Measurements from ENCODE around the gene SRGAP3.

Gene SRGAP3

DNA sequence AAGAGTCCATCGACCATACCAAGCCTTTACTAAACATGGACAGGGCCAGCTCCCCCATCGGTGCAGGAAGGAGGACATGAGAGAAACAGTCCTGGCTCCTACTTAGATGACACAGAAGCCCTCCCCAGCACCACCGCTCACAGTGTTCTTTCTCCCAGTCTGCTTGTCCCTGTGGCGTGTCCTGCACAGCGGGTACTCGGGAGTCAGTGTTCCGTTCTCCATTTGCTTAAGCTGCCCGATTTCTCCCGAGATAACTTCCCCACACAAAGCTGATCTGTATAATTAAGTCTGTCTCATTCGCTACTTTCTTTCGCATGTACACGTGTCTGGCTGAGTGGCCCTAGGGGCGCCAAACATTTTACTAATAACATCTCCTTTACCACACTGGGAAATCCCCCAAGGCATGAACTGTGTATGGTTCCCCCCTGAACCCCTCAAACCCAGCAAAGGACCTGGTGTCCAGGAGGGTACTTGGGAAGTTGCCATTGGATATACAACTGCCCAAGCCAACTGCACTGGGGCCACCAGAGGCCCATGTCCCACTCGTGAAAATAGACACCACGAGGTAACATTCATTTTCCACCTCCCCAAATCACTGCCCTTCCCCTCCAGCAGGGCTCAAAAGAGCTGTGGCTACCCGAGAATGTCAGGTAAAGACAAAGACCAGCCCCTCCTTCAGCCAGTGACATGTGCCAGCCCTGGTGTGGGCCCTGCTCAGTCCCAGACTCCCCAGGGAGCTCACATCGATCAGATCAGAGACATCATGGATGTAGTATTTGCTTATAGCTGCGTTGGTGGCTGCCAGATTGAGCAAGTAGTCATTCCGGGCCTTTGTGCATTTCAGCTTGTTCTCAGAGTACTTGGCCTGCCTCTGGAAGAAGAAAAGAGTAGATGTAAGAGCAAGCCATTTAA is 189.7 kb downstream of the SRGAP3 start:
- DNase-seq (ENCODE audit: low spot score), result peak; percentile 90

- no peak for DNase-seq (ENCODE audit: low spot score)
Observed at GRCh38 chr3:9056581-9056980, 192.9 kb downstream of the SRGAP3 start.

DNA sequence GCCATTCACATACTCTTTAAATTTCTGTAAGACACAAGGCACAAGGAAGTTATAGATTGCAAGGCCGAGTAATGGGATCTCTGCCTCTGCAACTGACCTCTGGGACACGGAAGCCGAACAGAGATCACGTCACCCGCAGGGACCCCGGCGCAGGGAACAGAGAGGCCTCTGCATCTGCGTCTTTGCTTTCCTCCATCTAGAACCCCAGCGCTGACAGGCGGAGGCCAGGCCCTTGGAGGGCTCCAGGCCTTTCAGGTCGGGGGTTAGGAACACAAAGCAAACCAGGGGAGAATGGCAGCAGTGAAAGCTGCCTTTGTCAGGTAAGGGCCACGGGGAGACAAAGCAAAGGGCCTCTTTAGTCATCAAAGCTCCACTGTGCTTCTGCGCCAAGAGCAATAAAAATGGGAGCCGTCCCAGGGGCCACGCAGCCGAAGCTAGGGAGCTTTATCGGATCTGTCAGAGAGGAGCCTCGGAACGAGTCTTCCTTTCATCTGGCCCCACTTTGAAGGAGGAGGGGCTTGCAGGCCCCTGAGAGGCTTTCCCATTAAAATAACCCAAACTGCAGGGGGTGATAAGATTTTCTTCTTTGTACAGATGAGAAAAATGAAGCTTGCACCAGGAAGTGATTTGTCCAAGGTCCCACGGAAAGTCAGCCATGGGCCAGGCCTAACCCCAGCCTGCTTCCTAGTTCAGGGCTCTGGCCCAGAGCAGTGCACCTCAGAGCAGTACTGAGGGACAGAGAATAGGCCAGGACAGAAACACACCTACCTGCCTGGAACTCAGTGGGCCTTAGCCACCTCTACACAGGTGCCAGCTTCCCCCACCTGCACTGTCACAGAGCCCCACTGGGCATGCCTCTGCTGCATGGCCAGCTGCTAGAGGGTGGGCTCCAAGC is 201.7 kb downstream of the SRGAP3 start:
- DNase-seq (ENCODE audit: low spot score), result no peak

GRCh38 chr3:9045371-9045770 is 204.1 kb downstream of the SRGAP3 start:
- no peak for DNase-seq (ENCODE audit: low spot score)

DNA sequence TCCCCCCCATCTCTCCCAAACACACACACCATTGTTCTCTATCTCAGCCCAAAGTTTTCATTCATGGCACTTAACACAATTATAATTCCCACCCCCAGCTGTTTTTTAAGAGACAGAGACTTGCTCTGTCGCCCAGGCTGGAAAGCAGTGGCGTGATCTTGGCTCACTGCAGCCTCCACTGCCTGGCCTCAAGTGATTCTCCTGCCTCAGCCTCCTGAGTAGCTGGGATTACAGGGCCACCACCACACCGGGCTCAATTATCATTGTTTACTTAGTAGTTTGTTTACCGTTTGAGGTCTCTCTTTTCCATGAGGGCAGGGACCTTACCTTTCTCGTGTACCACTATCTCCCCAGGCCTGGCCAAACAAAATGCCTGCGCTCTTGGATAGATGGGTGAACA is 206.4 kb downstream of the SRGAP3 start:
- DNase-seq (ENCODE audit: low spot score), result no peak

DNA sequence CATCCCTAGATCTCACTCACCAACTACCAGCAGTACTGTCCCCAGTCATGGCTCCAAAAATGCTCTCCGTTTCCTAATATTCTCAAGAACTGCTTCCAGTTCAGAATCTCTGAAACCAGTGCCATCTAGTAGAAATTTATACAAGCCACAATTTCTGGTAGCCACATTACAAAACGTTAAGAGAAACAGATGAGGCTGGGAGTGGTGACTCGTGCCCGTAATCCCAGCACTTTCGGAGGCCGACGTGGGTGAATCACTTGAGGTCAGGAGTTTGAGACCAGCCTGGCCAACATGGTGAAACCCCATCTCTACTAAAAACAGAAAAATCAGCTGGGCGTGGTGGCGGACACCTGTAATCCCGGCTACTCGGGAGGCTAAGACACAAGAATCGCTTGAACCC is 207.8 kb downstream of the SRGAP3 start:
- DNase-seq (ENCODE audit: low spot score), result no peak

DNA sequence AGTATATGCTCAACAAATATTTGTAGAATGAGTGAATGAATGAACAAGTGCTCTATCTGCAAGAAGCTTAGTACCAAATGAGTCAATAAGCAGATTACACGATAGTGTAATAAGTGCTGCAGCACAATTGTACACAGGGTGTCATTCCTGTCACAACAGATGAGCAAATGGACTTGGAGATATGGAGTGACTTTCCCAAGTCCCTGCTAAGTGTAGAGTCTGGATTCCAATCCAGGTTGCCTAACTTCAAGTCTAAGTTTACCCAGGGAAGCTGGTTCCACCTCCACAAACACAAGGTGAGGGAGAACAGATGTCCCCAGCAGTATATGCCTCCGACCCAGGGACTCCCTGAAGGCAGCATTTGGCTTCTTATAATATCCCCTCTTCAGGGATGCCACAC is 208.4 kb downstream of the SRGAP3 start:
- no peak for DNase-seq (ENCODE audit: low spot score)

DNA sequence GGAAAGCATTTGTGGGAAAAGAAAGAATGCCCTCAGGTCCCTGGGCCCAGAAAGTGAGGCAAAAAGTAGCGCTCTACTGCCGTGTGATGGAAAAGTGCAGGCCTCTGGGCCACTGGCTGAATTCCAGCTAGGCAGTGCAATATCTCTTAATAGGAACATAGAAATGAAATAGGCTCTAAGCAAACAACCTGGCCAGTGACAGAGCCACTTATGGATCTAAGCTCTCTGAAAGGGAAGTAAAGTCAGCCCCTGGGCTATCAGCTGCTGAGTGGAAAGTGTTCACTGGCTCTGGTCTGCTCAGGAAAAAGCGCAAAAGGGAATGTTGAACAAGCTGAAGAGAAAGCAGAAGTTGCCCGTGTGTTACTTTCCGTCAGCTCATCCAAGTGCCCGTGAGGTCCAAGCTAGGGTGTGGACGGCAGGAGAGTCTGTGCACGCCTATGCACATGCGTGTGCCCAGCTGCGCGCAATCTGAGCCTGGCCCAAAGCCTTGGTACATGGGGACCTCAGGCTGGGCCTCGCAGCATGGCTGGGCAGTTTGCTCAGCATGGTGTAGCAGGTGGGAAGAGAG is 212.2 kb downstream of the SRGAP3 start:
- no peak for DNase-seq (ENCODE audit: low spot score)

- no peak for DNase-seq (ENCODE audit: low spot score)
Observed at GRCh38 chr3:9036404-9037131, 212.9 kb downstream of the SRGAP3 start.

DNA sequence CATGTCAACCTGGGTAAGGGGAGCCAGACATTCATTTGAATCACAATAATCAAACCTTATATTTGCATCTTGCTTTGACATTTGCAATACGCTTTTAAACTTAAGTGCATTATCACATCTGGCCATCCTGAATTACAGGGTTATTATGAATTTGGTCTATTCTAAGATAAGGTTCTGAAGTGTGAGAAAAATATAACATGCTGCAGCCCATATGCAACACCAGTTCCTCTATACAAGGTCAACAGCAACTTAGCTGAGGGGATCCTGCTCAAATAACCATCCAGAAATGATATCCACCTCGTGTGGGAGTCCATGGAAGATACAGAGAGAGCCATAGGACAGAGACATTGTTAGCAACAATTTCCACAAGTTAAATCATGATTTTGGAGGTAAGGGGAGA is 213.5 kb downstream of the SRGAP3 start:
- no peak for DNase-seq (ENCODE audit: low spot score)

- DNase-seq (ENCODE audit: low spot score), result no peak
Observed at GRCh38 chr3:9035473-9035872, 214.0 kb downstream of the SRGAP3 start.

- no peak for DNase-seq (ENCODE audit: low spot score)
Observed at GRCh38 chr3:9033867-9034266, 215.6 kb downstream of the SRGAP3 start.

GRCh38 chr3:9032231-9032777 is 217.1 kb downstream of the SRGAP3 start:
- DNase-seq (ENCODE audit: low spot score), result no peak

DNA sequence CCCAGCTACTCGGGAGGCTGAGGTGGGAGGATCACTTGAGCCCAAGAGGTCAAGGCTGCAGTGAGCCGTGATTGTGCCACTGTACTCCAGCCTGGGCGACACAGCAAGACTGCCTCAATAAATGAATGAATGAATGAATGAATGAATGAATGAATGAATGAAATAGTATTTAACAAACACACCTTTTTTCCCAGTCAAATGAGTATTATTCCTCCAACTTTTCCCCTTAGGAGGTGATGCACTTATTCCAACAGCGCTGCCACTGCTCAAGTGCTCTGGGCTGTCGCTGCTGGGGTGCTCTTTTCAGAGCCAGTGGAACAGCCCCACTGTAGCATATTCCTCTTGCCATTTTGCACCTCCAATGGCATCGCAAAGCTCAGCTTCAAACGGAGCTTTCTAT is 219.4 kb downstream of the SRGAP3 start:
- DNase-seq (ENCODE audit: low spot score), result no peak

DNA sequence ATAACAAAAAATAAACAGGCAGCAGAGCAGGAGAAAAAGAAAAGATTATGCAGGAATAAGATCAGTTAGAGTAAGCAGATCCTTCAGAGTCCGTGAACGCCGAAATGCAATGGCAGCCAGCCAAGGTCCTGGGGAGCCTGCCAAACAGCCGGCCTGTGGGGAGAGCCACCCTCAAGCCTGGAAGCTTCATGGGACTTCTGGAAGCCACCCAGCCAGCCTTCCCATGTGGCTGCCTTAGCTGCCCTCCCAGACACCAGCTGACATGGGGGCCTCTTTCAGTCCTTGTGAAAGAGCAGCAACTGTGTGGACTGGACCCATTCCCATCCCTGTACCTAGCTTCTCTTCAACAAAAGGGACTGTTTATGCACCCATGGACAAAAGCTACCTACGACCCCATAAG is 221.3 kb downstream of the SRGAP3 start:
- no peak for DNase-seq (ENCODE audit: low spot score)

DNA sequence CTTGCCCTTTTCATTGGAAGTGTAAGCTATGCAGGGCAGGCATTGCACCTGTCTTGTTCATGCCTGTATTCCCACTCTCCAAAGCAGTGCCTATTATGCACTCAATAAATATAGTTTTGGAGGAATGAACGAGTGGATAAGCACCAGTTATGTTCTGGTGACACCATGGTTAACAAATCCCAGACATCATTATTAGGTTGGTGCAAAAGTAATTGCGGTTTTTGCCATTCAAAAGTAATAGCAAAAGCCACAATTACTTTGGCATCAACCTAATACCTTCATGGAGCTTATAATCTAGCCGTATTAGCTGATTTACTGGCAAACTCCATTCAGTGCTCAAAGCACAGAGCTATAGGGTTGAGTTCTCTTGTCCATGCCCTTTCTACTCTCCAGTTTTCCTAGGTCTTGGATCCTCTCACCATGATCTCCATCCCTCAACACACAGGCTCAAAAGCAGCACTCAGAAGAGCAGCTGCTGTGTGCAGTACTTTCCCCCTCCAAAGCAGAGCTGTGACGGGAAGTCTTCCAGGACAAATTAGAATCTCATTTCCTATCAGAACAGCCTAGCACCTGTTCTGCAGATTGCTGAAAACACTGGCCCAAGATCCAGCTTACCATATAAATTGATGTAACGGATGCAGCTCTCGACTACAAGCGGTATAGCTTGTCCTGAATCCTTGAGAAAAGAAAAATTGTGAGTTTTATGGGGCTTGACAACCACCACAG is 223.0 kb downstream of the SRGAP3 start:
- no peak for DNase-seq (ENCODE audit: low spot score)

- no peak for DNase-seq (ENCODE audit: low spot score)
Observed at GRCh38 chr3:9024341-9024740, 225.1 kb downstream of the SRGAP3 start.

- no peak for DNase-seq (ENCODE audit: low spot score)
Observed at GRCh38 chr3:9023226-9023590, 226.2 kb downstream of the SRGAP3 start.

- DNase-seq (ENCODE audit: low spot score), result no peak
Observed at GRCh38 chr3:9022305-9023225, 226.9 kb downstream of the SRGAP3 start.

All from SK-N-DZ (cell line).